IMR-90 (cell line): ENCODE results near the gene VDAC2. TPM values are rescaled to one million over a fixed set of nuclear protein-coding genes. Genes with fewer than 3 reads are reported as not detected.

Experiments
- ATAC-seq: fragments of 200-7000 bp; cut with Tn5 transposase; 2 replicates; pipeline ENCODE4 v1.9.1; 2020; ENCODE audit warnings: low read depth, mild to moderate bottlenecking, moderate library complexity
- BruUV-seq: library from RNA; stranded (reverse); fragments of 400-500 nt; replicated peaks from 2 replicates; lab custom pipeline; 2021; lab: Mats Ljungman, UMichigan
- CTCF ChIA-PET: fragments of 300-600 bp; formaldehyde crosslinking; extraction: SDS; loops from one replicate; lab custom pipeline; 2021; ENCODE audit warnings: antibody characterized with exemption; lab: Yijun Ruan, JAX
- POLR2A ChIA-PET: fragments of 300-600 bp; sonication (Branson Sonifier 250); formaldehyde crosslinking; loops from one replicate; lab custom pipeline; 2022; ENCODE audit warnings: antibody characterized with exemption; ENCODE audit not compliant: unreplicated experiment; lab: Charles Lee
- DNase-seq: peaks from one replicate; pipeline ENCODE4 v3.0.0; 2013
- H2AFZ ChIP-seq: replicated peaks from 2 replicates; pipeline ENCODE3; 2013; ENCODE audit warnings: low read length, mild to moderate bottlenecking; ENCODE audit not compliant: poor library complexity
- H2AK5ac ChIP-seq: 2 replicates; pipeline ENCODE4 v1.6.1; 2013; ENCODE audit warnings: low read depth, low read length, inconsistent platforms
- H2AK9ac ChIP-seq: replicated peaks from 2 replicates; pipeline ENCODE3; 2013; ENCODE audit warnings: mild to moderate bottlenecking, low read depth, low read length, moderate library complexity; ENCODE audit not compliant: poor library complexity
- H2BK120ac ChIP-seq: 2 replicates; pipeline ENCODE4 v1.6.1; 2013; ENCODE audit warnings: low read depth, low read length, inconsistent platforms
- H2BK15ac ChIP-seq: 3 replicates; pipeline ENCODE4 v1.6.1; 2013; ENCODE audit warnings: low read depth, low read length, inconsistent platforms
- H2BK20ac ChIP-seq: 2 replicates; pipeline ENCODE4 v1.6.1; 2013; ENCODE audit warnings: low read depth, mild to moderate bottlenecking, inconsistent platforms, low read length, moderate library complexity
- H2BK5ac ChIP-seq: 2 replicates; pipeline ENCODE4 v1.6.1; 2013; ENCODE audit warnings: mild to moderate bottlenecking, low read depth, low read length, inconsistent platforms; ENCODE audit not compliant: poor library complexity, severe bottlenecking
- H3K14ac ChIP-seq: replicated peaks from 2 replicates; pipeline ENCODE4 v1.6.1; 2013; ENCODE audit warnings: low read depth, low read length, inconsistent platforms
- H3K18ac ChIP-seq: 2 replicates; pipeline ENCODE4 v1.6.1; 2013; ENCODE audit warnings: low read depth, low read length, control low read depth
- H3K23ac ChIP-seq: 2 replicates; pipeline ENCODE4 v1.6.1; 2013; ENCODE audit warnings: low read depth, low read length, inconsistent platforms
- H3K27ac ChIP-seq: 2 replicates; pipeline ENCODE4 v1.5.1; 2013; ENCODE audit warnings: mild to moderate bottlenecking, control low read depth, low read length; ENCODE audit not compliant: insufficient read depth
- H3K27me3 ChIP-seq: 2 replicates; pipeline ENCODE4 v1.6.1; 2013; ENCODE audit warnings: low read length; ENCODE audit not compliant: control insufficient read depth, insufficient read depth
- H3K36me3 ChIP-seq: 2 replicates; pipeline ENCODE4 v1.6.1; 2013; ENCODE audit warnings: low read length, mixed read lengths; ENCODE audit not compliant: control insufficient read depth, insufficient read depth
- H3K4ac ChIP-seq: 2 replicates; pipeline ENCODE4 v1.6.1; 2013; ENCODE audit warnings: low read depth, low read length, inconsistent platforms
- H3K4me1 ChIP-seq: 2 replicates; pipeline ENCODE4 v1.6.1; 2013; ENCODE audit warnings: low read length, mixed read lengths; ENCODE audit not compliant: control insufficient read depth, insufficient read depth
- H3K4me2 ChIP-seq: 2 replicates; pipeline ENCODE4 v1.6.1; 2013; ENCODE audit warnings: low read depth, mild to moderate bottlenecking, control low read depth, low read length, moderate library complexity
- H3K4me3 ChIP-seq: 2 replicates; pipeline ENCODE4 v1.5.1; 2013; ENCODE audit warnings: low read depth, mild to moderate bottlenecking, control low read depth, low read length, moderate library complexity; ENCODE audit not compliant: insufficient read depth
- H3K56ac ChIP-seq: 2 replicates; pipeline ENCODE4 v1.6.1; 2013; ENCODE audit warnings: low read length, inconsistent platforms; ENCODE audit not compliant: insufficient read depth; ENCODE audit errors: extremely low read depth
- H3K79me1 ChIP-seq, 2 experiments: 2 replicates each; pipeline ENCODE4 v1.6.1; 2013; ENCODE audit warnings: low read length in 2 of 2, inconsistent platforms in 1 of 2, low read depth in 1 of 2
- H3K9ac ChIP-seq: 2 replicates; pipeline ENCODE4 v1.6.1; 2013; ENCODE audit warnings: low read depth, low read length, control low read depth
- H3K9me1 ChIP-seq: 2 replicates; pipeline ENCODE4 v1.6.1; 2013; ENCODE audit warnings: low read length, inconsistent platforms; ENCODE audit not compliant: insufficient read depth
- H3K9me3 ChIP-seq: 2 replicates; pipeline ENCODE4 v1.6.1; 2013; ENCODE audit warnings: low read length; ENCODE audit not compliant: control insufficient read depth, insufficient read depth
- H4K20me1 ChIP-seq: 2 replicates; pipeline ENCODE4 v1.6.1; 2013; ENCODE audit warnings: low read length, inconsistent platforms; ENCODE audit not compliant: insufficient read depth
- H4K5ac ChIP-seq: 2 replicates; pipeline ENCODE4 v1.6.1; 2013; ENCODE audit warnings: mild to moderate bottlenecking, low read depth, low read length, control low read depth
- H4K8ac ChIP-seq, 2 experiments: 2 replicates each; pipeline ENCODE4 v1.6.1; 2013; ENCODE audit warnings: low read depth in 2 of 2, low read length in 2 of 2, control low read depth in 1 of 2, inconsistent platforms in 1 of 2
- H4K91ac ChIP-seq: 2 replicates; pipeline ENCODE4 v1.6.1; 2013; ENCODE audit warnings: low read depth, low read length, inconsistent platforms; ENCODE audit not compliant: insufficient read depth
- BHLHE40 ChIP-seq: fragments of 150-350 bp; IDR thresholded peaks from 2 replicates; pipeline ENCODE4 v1.6.1; 2016; ENCODE audit warnings: mild to moderate bottlenecking, low read depth, low read length
- CEBPB ChIP-seq: IDR thresholded peaks from 2 replicates; pipeline ENCODE4 v1.6.1; 2012; ENCODE audit warnings: low read depth, low read length, improper control_type of control experiment
- CHD1 ChIP-seq: IDR thresholded peaks from 2 replicates; pipeline ENCODE4 v1.6.1; 2012; ENCODE audit warnings: low read depth, low read length, improper control_type of control experiment
- CTCF ChIP-seq: conservative IDR thresholded peaks from 2 replicates; pipeline ENCODE4 v1.5.1; 2012; ENCODE audit warnings: mild to moderate bottlenecking, low read depth, low read length, improper control_type of control experiment
- ELK1 ChIP-seq: fragments of 150-350 bp; IDR thresholded peaks from 2 replicates; pipeline ENCODE4 v1.6.1; 2016; ENCODE audit warnings: low read depth, mild to moderate bottlenecking, low read length, moderate library complexity, borderline replicate concordance
- FOS ChIP-seq: fragments of 150-350 bp; IDR thresholded peaks from 2 replicates; pipeline ENCODE4 v1.6.1; 2016; ENCODE audit warnings: low read depth, low read length
- MAFK ChIP-seq: IDR thresholded peaks from 2 replicates; pipeline ENCODE4 v1.6.1; 2012; ENCODE audit warnings: low read depth, low read length, improper control_type of control experiment
- MAZ ChIP-seq: IDR thresholded peaks from 2 replicates; pipeline ENCODE4 v1.6.1; 2012; ENCODE audit warnings: low read depth, mild to moderate bottlenecking, low read length, improper control_type of control experiment, moderate library complexity, borderline replicate concordance
- MXI1 ChIP-seq: IDR thresholded peaks from 2 replicates; pipeline ENCODE4 v1.6.1; 2012; ENCODE audit warnings: low read depth, mild to moderate bottlenecking, low read length, moderate library complexity, borderline replicate concordance
- NFE2L2 ChIP-seq: fragments of 150-350 bp; IDR thresholded peaks from 2 replicates; pipeline ENCODE4 v1.6.1; 2016; ENCODE audit warnings: low read depth, mild to moderate bottlenecking, low read length
- POLR2A ChIP-seq: IDR thresholded peaks from 2 replicates; pipeline ENCODE4 v1.6.1; 2012; ENCODE audit warnings: mild to moderate bottlenecking, low read depth, low read length
- RAD21 ChIP-seq: IDR thresholded peaks from 2 replicates; pipeline ENCODE4 v1.6.1; 2012; ENCODE audit warnings: low read length, improper control_type of control experiment
- RCOR1 ChIP-seq: IDR thresholded peaks from 2 replicates; pipeline ENCODE4 v1.6.1; 2012; ENCODE audit warnings: mild to moderate bottlenecking, low read length, improper control_type of control experiment; ENCODE audit not compliant: insufficient replicate concordance
- RFX5 ChIP-seq: IDR thresholded peaks from 2 replicates; pipeline ENCODE4 v1.8.0; 2012; ENCODE audit warnings: low read depth, mild to moderate bottlenecking, low read length, moderate library complexity
- SMC3 ChIP-seq: fragments of 150-350 bp; IDR thresholded peaks from 2 replicates; pipeline ENCODE4 v1.6.1; 2016; ENCODE audit warnings: low read depth, mild to moderate bottlenecking, antibody characterized with exemption, low read length, moderate library complexity
- USF2 ChIP-seq: fragments of 150-350 bp; IDR thresholded peaks from 2 replicates; pipeline ENCODE4 v1.6.1; 2017; ENCODE audit warnings: mild to moderate bottlenecking, antibody characterized with exemption, low read length, low read depth
- WGBS, 2 experiments: methylation state at CpG; one replicate each; pipeline versions ENCODE4 v1.1.5 to v1.1.7; 2013; ENCODE audit warnings: missing lambda C conversion rate in 2 of 2; ENCODE audit not compliant: insufficient read length in 1 of 2; ENCODE audit errors: extremely low coverage in 2 of 2; 5-methylcytosine and 5-hydroxymethylcytosine counted together
- dilution Hi-C: fragments of 300-500 bp; cut with HindIII; formaldehyde crosslinking; loops from one replicate; pipeline ENCODE4 v1.14.3; 2018; ENCODE audit warnings: low sequenced_read_pairs; ENCODE audit not compliant: unreplicated experiment
- in situ Hi-C: fragments of 300-500 bp; cut with MboI; formaldehyde crosslinking; loops from 3 replicates; pipeline ENCODE4 v1.14.3; 2019; ENCODE audit warnings: low sequenced_read_pairs, inconsistent platforms, mixed read lengths
- intact Hi-C: fragments of 100-400 bp; cut with micrococcal nuclease; formaldehyde crosslinking; loops from 2 replicates; pipeline ENCODE4 v1.10.0; 2022
- polyA plus RNA-seq, 3 experiments: library from polyadenylated mRNA; depleted of rRNA; stranded (reverse); fragments of >200 nt; gene quantifications; 2 replicates each; pipeline ENCODE4 v1.2.3, GENCODE V29; 2012; ENCODE audit warnings: low replicate concordance in 1 of 3
- total RNA-seq: library from RNA; depleted of rRNA; stranded (reverse); fragments of >200 nt; gene quantifications from 2 replicates; pipeline ENCODE4 v1.2.3, GENCODE V29; 2012

Gene VDAC2
- total and polyA plus RNA-seq, 2 of the 4 experiments (the other 2 are of a cell fraction), result 122 to 139 TPM

DNA sequence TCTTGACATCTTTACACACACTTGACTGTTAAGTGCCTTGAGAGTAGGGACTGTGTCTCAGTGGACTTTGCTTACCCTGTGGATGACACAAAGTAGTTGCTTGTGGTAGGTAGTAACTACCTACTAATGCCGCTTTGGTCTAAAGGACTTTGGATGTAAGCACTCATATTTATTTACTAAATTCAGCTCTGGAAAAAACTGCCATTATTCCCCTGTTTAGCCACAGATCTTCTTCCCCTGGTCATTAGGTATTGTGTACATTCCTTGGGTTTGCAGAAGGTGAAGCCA, 2.8 kb upstream of the VDAC2 start:
- peak overlapping the region; percentile 62; the same call in 1 of the 2 replicates for H4K5ac ChIP-seq
- peak overlapping the region; percentile 8; the same call in 1 of the 2 replicates for H3K4me2 ChIP-seq
- H2AK9ac ChIP-seq, result peak overlapping the region; percentile 74
- peak overlapping the region; percentile 28; the same call in 1 of the 2 replicates for H3K27ac ChIP-seq
- H3K4ac ChIP-seq, result peak overlapping the region; percentile 68
- 0 out of 2 replicates have a peak overlapping the region, but pooled peaks have one; percentile 27 for H3K56ac ChIP-seq
- H3K4me1 ChIP-seq, result peaks cover 16% of the 10 kb centered on the region
- WGBS, 2 experiments, result no CpG with 5 or more reads among the region's 1 CpG
- dilution Hi-C loops (no loop called here), in situ Hi-C loops (no loop called here), intact Hi-C loops (no loop called here)
- no peak overlapping the region for H2AFZ ChIP-seq
- peaks cover 13% of the 10 kb centered on the region for H3K9me1 ChIP-seq
- H3K9ac ChIP-seq, result no peak overlapping the region
- peaks cover 12% of the 10 kb centered on the region for H4K20me1 ChIP-seq
- peak overlapping the region; percentile 56 for H3K14ac ChIP-seq
- peaks cover 2% of the 10 kb centered on the region for H3K36me3 ChIP-seq
- no peaks in the 10 kb centered on the region for H3K9me3 ChIP-seq
- peak overlapping the region; percentile 94 for H2AK5ac ChIP-seq
- DNase-seq (no peak), ATAC-seq (no peak)
- CTCF ChIA-PET, result no interaction called here
- BruUV-seq, result no TSS peak
- TF ChIP-seq RFX5 (no peak), NFE2L2 (no peak), POLR2A (no peak), FOS (no peak), MAZ (no peak), USF2 (no peak), SMC3 (no peak), RCOR1 (no peak), BHLHE40 (no peak), MXI1 (no peak), ELK1 (no peak), CEBPB (no peak), MAFK (no peak), CTCF (no peak), CHD1 (no peak), RAD21 (no peak)
- no peaks in the 10 kb centered on the region for H3K27me3 ChIP-seq
- POLR2A ChIA-PET, result interaction anchor here (0.5 kb wide), 1 partner anchor 997 kb away, joined by 6 read pairs; no protein-coding TSS in a partner anchor
- H3K23ac ChIP-seq, result peak overlapping the region; percentile 6; the same call in 1 of the 2 replicates
- H3K79me1 ChIP-seq, result peaks cover 0 to 11% of the 10 kb centered on the region in 2 experiments; a peak in 1 of 4 replicates
- H2BK20ac ChIP-seq, result peak overlapping the region; percentile 27
- H2BK120ac ChIP-seq, result peak overlapping the region; percentile 68
- H3K18ac ChIP-seq, result peak overlapping the region; percentile 74; the same call in 1 of the 2 replicates
- H4K91ac ChIP-seq, result peak overlapping the region; percentile 36
- peak overlapping the region; percentile 53 for H2BK5ac ChIP-seq
- H4K8ac ChIP-seq, result peak overlapping the region; percentile 6 to 68; a peak in 1 of 4 replicates
- H2BK15ac ChIP-seq, result peak overlapping the region; percentile 81; the same call in 2 of the 3 replicates
- H3K4me3 ChIP-seq, result no peak overlapping the region
